GM23248 (cell line): ENCODE data around the gene DPYD. TPM values are rescaled to one million over a fixed set of nuclear protein-coding genes. Genes with fewer than 3 reads are reported as not detected.

Experiments used
- DNase-seq: peaks from one replicate; pipeline ENCODE4 v3.0.0-alpha.2; 2015
- H2AFZ ChIP-seq: fragments of 200-600 bp; sonication (generic); 2 replicates; pipeline ENCODE4 v1.6.1; 2016; ENCODE audit warnings: antibody characterized with exemption
- H3F3A ChIP-seq: fragments of 200-600 bp; sonication (generic); 2 replicates; pipeline ENCODE4 v1.6.1; 2016; ENCODE audit warnings: mild to moderate bottlenecking, antibody characterized with exemption, mixed run types; ENCODE audit not compliant: insufficient read depth
- H3K27ac ChIP-seq: fragments of 200-600 bp; sonication (generic); 2 replicates; pipeline ENCODE4 v1.5.1; 2016; ENCODE audit warnings: mild to moderate bottlenecking
- H3K27me3 ChIP-seq: fragments of 200-600 bp; sonication (generic); replicated peaks from 2 replicates; pipeline ENCODE4 v1.6.1; 2016; ENCODE audit warnings: mild to moderate bottlenecking; ENCODE audit not compliant: insufficient read depth
- H3K36me3 ChIP-seq: fragments of 200-600 bp; sonication (generic); 2 replicates; pipeline ENCODE4 v1.6.1; 2016; ENCODE audit warnings: low read depth, mild to moderate bottlenecking
- H3K4me1 ChIP-seq: fragments of 200-600 bp; sonication (generic); 2 replicates; pipeline ENCODE4 v1.6.1; 2016; ENCODE audit warnings: mild to moderate bottlenecking; ENCODE audit not compliant: insufficient read depth
- H3K4me2 ChIP-seq: fragments of 200-600 bp; sonication (generic); one replicate; pipeline ENCODE4 v1.6.1; 2016; ENCODE audit warnings: mild to moderate bottlenecking; ENCODE audit not compliant: unreplicated experiment
- H3K4me3 ChIP-seq: fragments of 200-600 bp; sonication (generic); 2 replicates; pipeline ENCODE4 v1.5.1; 2016; ENCODE audit warnings: mild to moderate bottlenecking
- H3K79me2 ChIP-seq: fragments of 200-600 bp; sonication (generic); 2 replicates; pipeline ENCODE4 v1.6.1; 2016; ENCODE audit warnings: mild to moderate bottlenecking; ENCODE audit not compliant: insufficient read depth
- H3K9ac ChIP-seq: fragments of 200-600 bp; sonication (generic); 2 replicates; pipeline ENCODE4 v1.6.1; 2016; ENCODE audit warnings: mild to moderate bottlenecking
- H3K9me2 ChIP-seq: fragments of 200-600 bp; sonication (generic); 2 replicates; pipeline ENCODE4 v1.6.1; 2016; ENCODE audit warnings: mixed run types, mild to moderate bottlenecking, moderate library complexity; ENCODE audit not compliant: insufficient read depth
- H3K9me3 ChIP-seq: fragments of 200-600 bp; sonication (generic); one replicate; pipeline ENCODE4 v1.6.1; 2017; ENCODE audit warnings: low read depth
- H4K20me1 ChIP-seq: fragments of 200-600 bp; sonication (generic); 2 replicates; pipeline ENCODE4 v1.6.0; 2016; ENCODE audit not compliant: insufficient read depth
- EZH2 ChIP-seq: fragments of 200-600 bp; sonication (generic); IDR thresholded peaks from 2 replicates; pipeline ENCODE4 v1.6.1; 2018; ENCODE audit warnings: antibody characterized with exemption, mild to moderate bottlenecking; ENCODE audit not compliant: insufficient read depth, poor library complexity, severe bottlenecking
- EZH2phosphoT487 ChIP-seq: fragments of 200-600 bp; sonication (generic); IDR thresholded peaks from 2 replicates; pipeline ENCODE4 v1.6.1; 2018; ENCODE audit warnings: antibody characterized with exemption, moderate library complexity, mild to moderate bottlenecking, low read depth; ENCODE audit not compliant: insufficient read depth
- WGBS, 2 experiments: methylation state at CpG; one replicate each; pipeline ENCODE4 v1.1.6; 2015 to 2017; ENCODE audit warnings: low lambda C conversion rate in 2 of 2, low coverage in 1 of 2; ENCODE audit errors: missing lambda C conversion rate in 2 of 2; 5-methylcytosine and 5-hydroxymethylcytosine counted together
- in situ Hi-C: fragments of 300-500 bp; cut with MboI; formaldehyde crosslinking; loops from 2 replicates; pipeline ENCODE4 v1.15.0; 2020
- polyA plus RNA-seq: library from polyadenylated mRNA; unstranded; fragments of >200 nt; fragmentation: Nextera tagmentation; extraction: Ambion mirVana; gene quantifications from 2 replicates; pipeline ENCODE4 v1.2.1, GENCODE V29; 2016
- total RNA-seq: library from RNA; depleted of rRNA; stranded (reverse); fragments of >200 nt; shearing (Covaris generic); gene quantifications from 2 replicates; pipeline ENCODE4 v1.2.3, GENCODE V29; 2014

The DPYD gene
- total and polyA plus RNA-seq, 2 experiments from 2014 or later: 38.4 to 70.7 TPM

DNA sequence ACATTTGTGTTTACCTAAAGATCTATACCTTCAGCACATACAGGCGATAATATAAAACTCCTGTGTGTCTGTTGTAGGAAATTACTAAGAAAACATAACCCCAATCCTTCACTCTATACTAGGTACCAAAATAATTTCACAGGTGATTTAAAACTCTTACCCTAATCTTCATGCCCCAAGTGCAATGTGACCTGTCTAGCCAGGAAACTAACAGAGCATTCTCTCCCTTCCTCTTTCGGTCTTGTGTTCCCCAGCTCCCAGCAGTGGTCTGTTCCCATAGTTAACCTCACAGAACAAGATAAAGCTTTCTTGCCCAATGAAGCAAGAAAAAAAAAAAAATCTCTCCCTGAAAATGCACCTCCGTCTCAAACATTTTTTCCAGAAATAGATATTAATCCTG lies 493.5 kb downstream of the DPYD start:
- Histone ChIP-seq H3K4me1 (0 out of 2 replicates have a peak, but pooled peaks cover 1% of the 10 kb centered on the region), H3K4me3 (no peak overlapping the region), H3K27me3 (no peaks in the 10 kb centered on the region), H3K9me3 (no peaks in the 10 kb centered on the region), H2AFZ (no peak overlapping the region), H3K9ac (no peak overlapping the region), H3F3A (peaks cover 1% of the 10 kb centered on the region), H3K9me2 (no peaks in the 10 kb centered on the region), H4K20me1 (no peaks in the 10 kb centered on the region; the same call in 1 of the 2 replicates), H3K27ac (no peak overlapping the region), H3K79me2 (no peaks in the 10 kb centered on the region), H3K36me3 (no peaks in the 10 kb centered on the region), H3K4me2 (no peak overlapping the region)
- no peak for TF ChIP-seq EZH2
- WGBS, 2 experiments: 96 to 99% methylated on average over 3 of the region's 3 CpGs
- DNase-seq: no peak
- in situ Hi-C loops: no loop called here

DNA sequence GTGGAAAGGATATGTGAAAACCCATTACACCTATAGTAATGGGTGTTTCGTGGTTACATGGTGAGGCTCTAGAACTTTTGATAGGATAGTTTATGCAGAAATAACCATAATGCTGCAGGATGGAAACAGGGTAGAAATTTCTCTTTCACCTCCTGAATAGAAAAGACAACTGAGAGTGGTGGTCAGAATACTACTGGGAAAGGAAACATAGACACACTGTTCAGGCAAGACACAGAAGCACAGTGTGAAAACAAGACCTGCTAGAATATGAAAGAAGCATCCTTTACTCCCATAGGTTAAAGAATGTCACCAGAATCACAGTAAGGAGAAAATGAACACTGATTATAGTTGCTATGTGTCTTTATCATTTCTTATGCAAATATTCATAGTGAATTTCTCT lies 496.6 kb downstream of the DPYD start:
- TF ChIP-seq EZH2phosphoT487 (no peak), EZH2 (no peak)
- no peak for DNase-seq
- Histone ChIP-seq H3K79me2 (no peaks in the 10 kb centered on the region), H3F3A (no peaks in the 10 kb centered on the region), H3K27ac (no peak overlapping the region), H3K4me3 (no peak overlapping the region), H2AFZ (no peak overlapping the region), H4K20me1 (no peaks in the 10 kb centered on the region; the same call in 1 of the 2 replicates), H3K36me3 (no peaks in the 10 kb centered on the region), H3K4me1 (no peaks in the 10 kb centered on the region), H3K4me2 (no peak overlapping the region), H3K9me2 (no peaks in the 10 kb centered on the region), H3K9me3 (no peaks in the 10 kb centered on the region), H3K9ac (no peak overlapping the region), H3K27me3 (no peaks in the 10 kb centered on the region)
- in situ Hi-C loops: no loop called here
- 90 to 100% methylated on average over 1 of the region's 1 CpG for WGBS, 2 experiments

DNA sequence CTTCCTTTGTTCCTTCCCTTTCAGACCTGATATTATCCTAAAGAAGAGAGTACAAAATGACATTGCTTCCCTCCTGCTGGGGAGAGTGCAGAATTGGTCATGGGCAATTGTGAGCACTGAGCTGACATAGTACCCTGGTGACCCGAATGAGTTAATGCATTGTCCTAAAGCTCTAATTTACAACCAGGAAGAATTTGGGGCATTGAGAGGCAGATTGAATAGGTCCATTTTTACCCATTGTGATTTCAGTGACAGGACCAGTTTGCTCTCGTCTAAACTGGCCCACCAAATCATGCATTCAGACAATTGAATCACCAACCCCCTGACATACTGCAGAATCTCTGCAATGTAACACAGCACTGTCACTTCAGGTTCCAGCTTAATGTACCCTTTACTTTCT lies 497.4 kb downstream of the DPYD start:
- H3K9me3 ChIP-seq: no peaks in the 10 kb centered on the region
- H3K9ac ChIP-seq: no peak overlapping the region
- whole genome bisulfite sequencing, 2 experiments: 95 to 100% methylated on average over 2 of the region's 2 CpGs
- no peaks in the 10 kb centered on the region for H3K4me1 ChIP-seq
- in situ Hi-C loops: no loop called here
- no peaks in the 10 kb centered on the region for H3K27me3 ChIP-seq
- no peak overlapping the region for H3K4me3 ChIP-seq
- no peak for DNase-seq
- no peaks in the 10 kb centered on the region for H3K36me3 ChIP-seq
- H3F3A ChIP-seq: no peaks in the 10 kb centered on the region
- H3K9me2 ChIP-seq: no peaks in the 10 kb centered on the region
- H4K20me1 ChIP-seq: no peaks in the 10 kb centered on the region; the same call in 1 of the 2 replicates
- no peak overlapping the region for H3K4me2 ChIP-seq
- H3K27ac ChIP-seq: no peak overlapping the region
- no peak overlapping the region for H2AFZ ChIP-seq
- no peaks in the 10 kb centered on the region for H3K79me2 ChIP-seq
- TF ChIP-seq EZH2: no peak
- TF ChIP-seq EZH2phosphoT487: no peak

DNA sequence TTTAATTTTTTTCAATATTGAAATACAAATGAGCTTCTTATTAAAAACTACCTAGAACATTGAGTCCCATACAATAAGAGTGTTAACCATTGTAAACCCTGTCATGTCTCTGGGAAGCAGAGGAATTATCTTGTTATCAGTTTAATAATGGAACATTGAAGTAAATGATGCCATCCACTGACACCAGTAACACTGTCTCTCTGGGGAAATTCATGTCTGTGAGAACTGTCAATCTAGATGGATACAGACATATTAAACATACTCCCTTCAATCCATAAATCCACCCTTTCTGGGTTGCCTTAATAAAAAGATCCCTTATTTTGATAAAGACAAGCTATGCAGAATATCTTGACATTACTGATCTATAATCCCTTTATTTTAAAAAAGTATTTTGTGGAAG lies 503.2 kb downstream of the DPYD start:
- no peaks in the 10 kb centered on the region for H3K9me2 ChIP-seq
- H3K27ac ChIP-seq: no peak overlapping the region
- TF ChIP-seq EZH2 (no peak), EZH2phosphoT487 (no peak)
- in situ Hi-C loops: no loop called here
- DNase-seq: no peak
- H3F3A ChIP-seq: no peaks in the 10 kb centered on the region
- peaks cover 6% of the 10 kb centered on the region for H3K4me1 ChIP-seq
- H3K27me3 ChIP-seq: no peaks in the 10 kb centered on the region
- H3K4me2 ChIP-seq: no peak overlapping the region
- H3K9me3 ChIP-seq: no peaks in the 10 kb centered on the region
- no peak overlapping the region for H2AFZ ChIP-seq
- H4K20me1 ChIP-seq: no peaks in the 10 kb centered on the region; the same call in 1 of the 2 replicates
- no peak overlapping the region for H3K9ac ChIP-seq
- no peaks in the 10 kb centered on the region for H3K79me2 ChIP-seq
- H3K4me3 ChIP-seq: no peak overlapping the region
- no peaks in the 10 kb centered on the region for H3K36me3 ChIP-seq

DNA sequence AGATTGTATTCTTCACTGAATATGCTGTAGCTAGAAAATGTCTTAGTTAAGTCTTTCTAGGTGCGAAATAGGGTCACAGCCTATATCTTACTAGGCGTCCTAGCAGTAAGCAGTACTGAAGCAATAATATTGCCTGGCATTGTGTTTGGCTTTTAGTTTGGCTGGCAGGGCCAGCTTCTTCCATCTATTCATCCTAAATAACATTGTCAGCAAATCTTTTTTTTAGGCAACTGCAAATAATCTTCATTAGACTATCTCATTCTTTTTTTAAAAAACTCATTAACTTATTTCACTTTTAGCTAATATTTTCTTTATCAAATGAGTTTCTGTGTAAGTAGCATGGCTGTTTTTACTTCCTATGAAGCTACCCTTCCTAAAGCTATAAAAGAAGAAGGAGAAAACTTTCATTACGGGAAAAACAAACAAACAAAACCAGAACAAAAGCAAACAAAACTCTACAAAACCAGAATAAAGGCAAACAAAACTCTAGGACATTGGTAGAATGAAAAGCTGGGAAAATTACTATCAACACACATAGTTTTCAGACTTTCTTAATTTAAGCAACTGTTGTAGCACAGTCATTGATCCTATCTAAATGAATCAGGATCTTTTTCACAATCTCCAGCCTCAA lies 506.0 kb downstream of the DPYD start:
- Histone ChIP-seq H3K9me2 (no peaks in the 10 kb centered on the region), H3K36me3 (no peaks in the 10 kb centered on the region), H3F3A (no peaks in the 10 kb centered on the region), H3K9me3 (no peaks in the 10 kb centered on the region), H3K27ac (no peak overlapping the region), H3K27me3 (no peaks in the 10 kb centered on the region), H3K9ac (no peak overlapping the region), H3K79me2 (no peaks in the 10 kb centered on the region), H3K4me1 (peaks cover 18% of the 10 kb centered on the region), H4K20me1 (no peaks in the 10 kb centered on the region; the same call in 1 of the 2 replicates), H3K4me2 (no peak overlapping the region), H2AFZ (no peak overlapping the region), H3K4me3 (no peak overlapping the region)
- no peak for DNase-seq
- in situ Hi-C loops: no loop called here
- WGBS, 2 experiments: 96 to 99% methylated on average over 3 of the region's 3 CpGs
- TF ChIP-seq EZH2phosphoT487 (no peak), EZH2 (no peak)
